GM18951 (cell line): ENCODE measurements around the gene ZBTB21.

Experiments
- POLR2A ChIP-seq: IDR thresholded peaks from 4 replicates; pipeline ENCODE4 v1.6.1; 2011; ENCODE audit warnings: mild to moderate bottlenecking; ENCODE audit not compliant: insufficient read length, insufficient read depth; ENCODE audit errors: extremely low read depth
- in situ Hi-C: fragments of 300-500 bp; cut with MboI; formaldehyde crosslinking; loops from one replicate; pipeline ENCODE4 v1.12.0; 2022; ENCODE audit warnings: low sequenced_read_pairs, mixed read lengths, inconsistent platforms; ENCODE audit not compliant: unreplicated experiment

Gene ZBTB21

DNA sequence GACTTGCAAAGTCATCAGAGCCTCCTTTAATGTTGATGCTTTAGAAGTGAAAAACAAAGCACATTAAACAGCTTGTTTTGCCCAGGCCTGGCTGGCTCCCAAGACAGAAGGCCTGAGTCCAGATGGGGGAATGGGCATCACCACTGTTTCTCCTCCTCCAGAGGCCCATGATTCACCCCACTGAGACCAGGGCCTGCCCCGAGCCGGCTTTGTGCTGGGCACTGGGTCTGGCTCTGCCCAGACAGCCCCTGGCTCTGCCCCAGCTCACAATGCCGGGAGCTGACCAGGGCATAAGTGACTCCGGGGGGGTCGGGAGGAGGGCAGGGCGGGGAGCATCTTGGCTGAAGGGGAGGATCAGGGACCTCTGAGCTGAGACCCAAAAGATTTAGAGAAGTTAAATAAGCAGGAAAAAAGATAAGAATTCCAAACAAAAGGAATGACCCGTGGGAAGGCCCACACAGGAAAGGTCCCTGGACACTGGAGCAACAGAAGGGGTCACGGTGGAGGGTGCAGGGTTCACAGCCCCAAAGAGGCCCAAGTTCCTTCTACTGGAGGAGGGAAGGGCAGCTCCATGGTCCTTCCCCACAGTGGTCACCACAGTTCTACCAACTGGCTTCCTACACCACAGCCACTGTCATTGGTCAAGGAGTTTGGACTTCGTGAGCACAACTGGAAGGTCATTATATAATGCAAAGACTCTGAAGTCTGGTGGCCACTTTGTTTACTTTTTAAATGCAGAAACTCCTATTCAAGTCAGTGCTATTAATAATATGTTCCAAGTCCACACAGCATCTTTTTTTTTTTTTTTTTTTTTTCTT is 61.9 kb downstream of the ZBTB21 start:
- in situ Hi-C loops, result no loop called here

DNA sequence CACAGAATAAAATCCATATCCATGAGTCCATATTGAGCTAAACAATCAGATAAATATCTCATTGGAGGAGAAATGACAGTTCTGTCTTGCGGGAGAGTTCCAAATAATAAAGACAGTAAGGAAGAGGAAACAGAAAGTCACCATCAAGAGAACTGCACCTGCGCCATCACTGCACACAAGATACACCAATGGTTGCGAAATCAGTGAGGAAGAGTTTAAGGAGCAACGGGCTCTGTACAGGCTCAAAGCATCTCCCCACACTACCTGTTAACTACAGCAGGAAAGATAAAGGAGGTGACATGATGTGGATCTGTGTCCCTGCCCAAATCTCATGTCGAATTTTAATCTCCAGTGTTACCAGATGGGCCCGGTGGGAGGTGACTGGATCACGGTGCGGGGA is 64.2 kb downstream of the ZBTB21 start:
- in situ Hi-C loops, result no loop called here
- TF ChIP-seq POLR2A, result no peak

More for the DNA sequence above, 61.9 kb downstream of the ZBTB21 start:
- TF ChIP-seq POLR2A, result no peak

- in situ Hi-C loops, result no loop called here
- TF ChIP-seq POLR2A, result no peak
Observed at GRCh38 chr21:41943851-41944250, 66.3 kb downstream of the ZBTB21 start.

- in situ Hi-C loops, result no loop called here
- TF ChIP-seq POLR2A, result no peak
Observed at GRCh38 chr21:41942457-41942856, 67.7 kb downstream of the ZBTB21 start.

GRCh38 chr21:41941941-41942340 is 68.2 kb downstream of the ZBTB21 start:
- TF ChIP-seq POLR2A, result no peak
- in situ Hi-C loops, result no loop called here

GRCh38 chr21:41940431-41940830 is 69.7 kb downstream of the ZBTB21 start:
- no peak for TF ChIP-seq POLR2A
- in situ Hi-C loops, result no loop called here

GRCh38 chr21:41939391-41939790 is 70.8 kb downstream of the ZBTB21 start:
- TF ChIP-seq POLR2A, result no peak
- in situ Hi-C loops, result no loop called here
